ENCODE results near the gene HSPB2. TPM values are rescaled to one million over a fixed set of nuclear protein-coding genes. Genes with fewer than 3 reads are reported as not detected.

The HSPB2 gene
- total and polyA plus RNA-seq, 10 of the 15 experiments (the other 5 are each of a cell fraction or from before 2014, with no cell fraction given), result not detected

DNA sequence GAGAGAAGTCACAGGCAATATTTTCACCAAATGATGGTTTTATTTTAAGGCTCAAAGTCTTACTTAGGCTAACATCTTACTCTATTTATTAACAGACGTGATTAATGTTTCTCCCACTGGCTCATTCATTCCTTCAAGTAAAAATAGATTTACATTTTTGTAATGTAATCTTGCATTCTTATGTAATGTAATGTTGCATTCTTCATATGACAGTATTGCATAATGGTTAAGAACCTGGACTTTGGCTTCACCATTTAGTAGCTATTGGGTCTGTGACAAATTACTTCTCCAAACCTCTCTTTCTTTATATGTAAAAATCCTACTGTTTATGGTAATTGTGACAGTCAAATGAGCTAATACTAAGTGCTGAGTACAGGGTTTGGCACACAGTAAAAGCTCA is 21.3 kb downstream of the HSPB2 start:
- no TSS peak for BruUV-seq (replicated peaks)
- in situ Hi-C loops (cut with MboI) (loop anchor here (10.0 kb wide), 1 partner anchor 341 kb away; no protein-coding TSS in a partner anchor), intact Hi-C loops (cut with micrococcal nuclease; ENCODE audit: unreplicated experiment) (loop anchor here (2.0 to 10.0 kb wide), 3 partner anchors 49 to 347 kb away; partner anchors contain the start of gene BCO2)
- no peaks in the 10 kb centered on the region for H3K36me3 ChIP-seq (ENCODE audit: control insufficient read depth in 2 of 2, insufficient read depth in 2 of 2, low read length in 1 of 2)
- no peaks in the 10 kb centered on the region for H4K20me1 ChIP-seq (ENCODE audit: control insufficient read depth, insufficient read depth)
- H3K9ac ChIP-seq (ENCODE audit: control insufficient read depth, insufficient read depth, low read length), result no peak overlapping the region
- ChIA-PET RAD21 (ENCODE audit: unreplicated experiment) (interaction anchor here (1.1 to 10.8 kb wide), 2 partner anchors 46 to 63 kb away, joined by 3 to 109 read pairs; partner anchors contain the start of gene ALG9), CTCF (interaction anchor here (0.8 to 9.2 kb wide), 6 partner anchors 11 to 346 kb away, joined by 3 to 180 read pairs (median 6); partner anchors contain the start of gene BCO2), POLR2A (interaction anchor here (0.9 kb wide), 1 partner anchor 48 kb away, joined by 3 read pairs; no protein-coding TSS in a partner anchor), SMC1A (ENCODE audit: uncharacterized antibody, unreplicated experiment) (interaction anchor here (0.6 to 4.5 kb wide), 6 partner anchors 25 to 285 kb away, joined by 3 to 30 read pairs (median 3); partner anchors contain the start of gene BCO2)
- H3K79me2 ChIP-seq (ENCODE audit: control insufficient read depth, insufficient read depth, low read length), result no peaks in the 10 kb centered on the region
- DNase-seq (ENCODE audit: low read depth, low spot score), result no peak
- 6% methylated on average over 1 of the region's 1 CpG for WGBS (ENCODE audit: insufficient coverage, insufficient replicate concordance, low lambda C conversion rate, missing lambda C conversion rate)
- H3K4me2 ChIP-seq (ENCODE audit: control insufficient read depth, insufficient read depth), result no peak overlapping the region
- no peak overlapping the region for H3K4me3 ChIP-seq
- H2AFZ ChIP-seq (ENCODE audit: control insufficient read depth, low read depth, low read length), result no peak overlapping the region
- H3K27ac ChIP-seq (ENCODE audit: control insufficient read depth, insufficient read depth), result no peak overlapping the region
- no peak for FAIRE-seq
- H3K9me3 ChIP-seq (replicated peaks; ENCODE audit: control insufficient read depth, insufficient read depth, low read length), result no peaks in the 10 kb centered on the region
- TF ChIP-seq, protein P1, sequence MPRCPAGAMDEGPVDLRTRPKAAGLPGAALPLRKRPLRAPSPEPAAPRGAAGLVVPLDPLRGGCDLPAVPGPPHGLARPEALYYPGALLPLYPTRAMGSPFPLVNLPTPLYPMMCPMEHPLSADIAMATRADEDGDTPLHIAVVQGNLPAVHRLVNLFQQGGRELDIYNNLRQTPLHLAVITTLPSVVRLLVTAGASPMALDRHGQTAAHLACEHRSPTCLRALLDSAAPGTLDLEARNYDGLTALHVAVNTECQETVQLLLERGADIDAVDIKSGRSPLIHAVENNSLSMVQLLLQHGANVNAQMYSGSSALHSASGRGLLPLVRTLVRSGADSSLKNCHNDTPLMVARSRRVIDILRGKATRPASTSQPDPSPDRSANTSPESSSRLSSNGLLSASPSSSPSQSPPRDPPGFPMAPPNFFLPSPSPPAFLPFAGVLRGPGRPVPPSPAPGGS (IDR thresholded peaks at IDR 0.05; ENCODE audit: borderline replicate concordance, insufficient read depth, low read depth, low read length, poor library complexity, severe bottlenecking), result no peak
- no peak for TF ChIP-seq IKZF2 (IDR thresholded peaks at IDR 0.05)
- TF ChIP-seq, protein P2, sequence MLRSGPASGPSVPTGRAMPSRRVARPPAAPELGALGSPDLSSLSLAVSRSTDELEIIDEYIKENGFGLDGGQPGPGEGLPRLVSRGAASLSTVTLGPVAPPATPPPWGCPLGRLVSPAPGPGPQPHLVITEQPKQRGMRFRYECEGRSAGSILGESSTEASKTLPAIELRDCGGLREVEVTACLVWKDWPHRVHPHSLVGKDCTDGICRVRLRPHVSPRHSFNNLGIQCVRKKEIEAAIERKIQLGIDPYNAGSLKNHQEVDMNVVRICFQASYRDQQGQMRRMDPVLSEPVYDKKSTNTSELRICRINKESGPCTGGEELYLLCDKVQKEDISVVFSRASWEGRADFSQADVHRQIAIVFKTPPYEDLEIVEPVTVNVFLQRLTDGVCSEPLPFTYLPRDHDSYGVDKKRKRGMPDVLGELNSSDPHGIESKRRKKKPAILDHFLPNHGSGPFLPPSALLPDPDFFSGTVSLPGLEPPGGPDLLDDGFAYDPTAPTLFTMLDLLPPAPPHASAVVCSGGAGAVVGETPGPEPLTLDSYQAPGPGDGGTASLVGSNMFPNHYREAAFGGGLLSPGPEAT (IDR thresholded peaks at IDR 0.05; ENCODE audit: low read depth), result no peak
- TF ChIP-seq ZSCAN29 (IDR thresholded peaks at IDR 0.05), result no peak
- no peak for TF ChIP-seq NFYB (IDR thresholded peaks at IDR 0.05; ENCODE audit: insufficient read depth, low read depth, low read length)
- no peak for TF ChIP-seq BMI1 (IDR thresholded peaks at IDR 0.05; ENCODE audit: borderline replicate concordance)
- TF ChIP-seq, protein P3, sequence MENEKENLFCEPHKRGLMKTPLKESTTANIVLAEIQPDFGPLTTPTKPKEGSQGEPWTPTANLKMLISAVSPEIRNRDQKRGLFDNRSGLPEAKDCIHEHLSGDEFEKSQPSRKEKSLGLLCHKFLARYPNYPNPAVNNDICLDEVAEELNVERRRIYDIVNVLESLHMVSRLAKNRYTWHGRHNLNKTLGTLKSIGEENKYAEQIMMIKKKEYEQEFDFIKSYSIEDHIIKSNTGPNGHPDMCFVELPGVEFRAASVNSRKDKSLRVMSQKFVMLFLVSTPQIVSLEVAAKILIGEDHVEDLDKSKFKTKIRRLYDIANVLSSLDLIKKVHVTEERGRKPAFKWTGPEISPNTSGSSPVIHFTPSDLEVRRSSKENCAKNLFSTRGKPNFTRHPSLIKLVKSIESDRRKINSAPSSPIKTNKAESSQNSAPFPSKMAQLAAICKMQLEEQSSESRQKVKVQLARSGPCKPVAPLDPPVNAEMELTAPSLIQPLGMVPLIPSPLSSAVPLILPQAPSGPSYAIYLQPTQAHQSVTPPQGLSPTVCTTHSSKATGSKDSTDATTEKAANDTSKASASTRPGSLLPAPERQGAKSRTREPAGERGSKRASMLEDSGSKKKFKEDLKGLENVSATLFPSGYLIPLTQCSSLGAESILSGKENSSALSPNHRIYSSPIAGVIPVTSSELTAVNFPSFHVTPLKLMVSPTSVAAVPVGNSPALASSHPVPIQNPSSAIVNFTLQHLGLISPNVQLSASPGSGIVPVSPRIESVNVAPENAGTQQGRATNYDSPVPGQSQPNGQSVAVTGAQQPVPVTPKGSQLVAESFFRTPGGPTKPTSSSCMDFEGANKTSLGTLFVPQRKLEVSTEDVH (IDR thresholded peaks at IDR 0.05; ENCODE audit: low read depth, partially characterized antibody), result no peak
- no peak for TF ChIP-seq RUNX3 (IDR thresholded peaks at IDR 0.05; ENCODE audit: low read length)
- no peak for ATAC-seq
- H3K4me1 ChIP-seq (ENCODE audit: control insufficient read depth, insufficient read depth, low read length), result peaks cover 18% of the 10 kb centered on the region
- 0 out of 4 replicates have a peak, but pooled peaks cover 0 to 1% of the 10 kb centered on the region in 2 experiments for H3K27me3 ChIP-seq (replicated peaks in 1 of 2; ENCODE audit: control insufficient read depth in 2 of 2, insufficient read depth in 2 of 2, low read length in 1 of 2)
